Right cardiac atrium (tissue), 5 donors: Measurements from ENCODE around the gene NDUFS7. TPM values are rescaled to one million over a fixed set of nuclear protein-coding genes. Genes with fewer than 3 reads are reported as not detected.
A peak's percentile ranks its signal among the peaks of the same experiment; 100 is the strongest.

Experiments used
- ATAC-seq, 2 donors: fragments of 200-7000 bp; cut with Tn5 transposase; one replicate each; pipeline versions ENCODE4 v1.8.0 to v1.9.1; 2020; ENCODE audit warnings: moderate library complexity in 2 of 2, mild to moderate bottlenecking in 1 of 2
- DNase-seq, 3 donors: peaks; one replicate each; pipeline ENCODE4 v3.0.0-alpha.2; 2020
- H3K27ac ChIP-seq: one replicate; pipeline ENCODE4 v1.5.1; 2013; ENCODE audit warnings: mild to moderate bottlenecking, low read length, control low read depth, moderate library complexity
- H3K27me3 ChIP-seq: one replicate; pipeline ENCODE4 v1.6.1; 2013; ENCODE audit not compliant: control insufficient read depth, insufficient read depth
- H3K4me1 ChIP-seq: one replicate; pipeline ENCODE4 v1.6.1; 2013; ENCODE audit warnings: low read length; ENCODE audit not compliant: control insufficient read depth, insufficient read depth
- H3K4me3 ChIP-seq: one replicate; pipeline ENCODE4 v1.5.1; 2013; ENCODE audit warnings: low read length, control low read depth
- H3K9me3 ChIP-seq: one replicate; pipeline ENCODE4 v1.6.1; 2013; ENCODE audit warnings: low read length; ENCODE audit not compliant: control insufficient read depth
- WGBS: extraction: QIAGEN DNeasy Blood & Tissue Kit; methylation state at CpG from one replicate; pipeline ENCODE4 v1.1.7; 2013; 5-methylcytosine and 5-hydroxymethylcytosine counted together
- intact Hi-C, 4 donors: fragments of 100-400 bp; cut with DNase I; formaldehyde crosslinking; loops; one replicate each; pipeline versions ENCODE4 v1.11.0 to v1.14.0; 2022 to 2023
- polyA plus RNA-seq: library from polyadenylated mRNA; stranded (reverse); fragments of 200-250 nt; gene quantifications from one replicate; pipeline ENCODE4 v1.2.3, GENCODE V29; 2013
- total RNA-seq, 4 donors: library from RNA; stranded (reverse); fragmentation: NEBNext Ultra II Directional; extraction: Animal tissue kit (Norgen Biotek cat#: 25700); gene quantifications; one replicate each; pipeline ENCODE4 v1.2.1, GENCODE V29; 2021
- donor health status: healthy with polysubstance abuse.
- donor health status: DM: no; HTN: yes; CAD: no.
- donor health status: DM: no; HTN: no; CAD: no.
- donor health status: DM: no; HTN: yes; CAD: no; lungs with severe emphysema.
- donor health status: DM: yes; HTN: yes; CAD: no.

The NDUFS7 gene
- total and polyA plus RNA-seq, 5 donors, result 209 to 437 (median 281) TPM

DNA sequence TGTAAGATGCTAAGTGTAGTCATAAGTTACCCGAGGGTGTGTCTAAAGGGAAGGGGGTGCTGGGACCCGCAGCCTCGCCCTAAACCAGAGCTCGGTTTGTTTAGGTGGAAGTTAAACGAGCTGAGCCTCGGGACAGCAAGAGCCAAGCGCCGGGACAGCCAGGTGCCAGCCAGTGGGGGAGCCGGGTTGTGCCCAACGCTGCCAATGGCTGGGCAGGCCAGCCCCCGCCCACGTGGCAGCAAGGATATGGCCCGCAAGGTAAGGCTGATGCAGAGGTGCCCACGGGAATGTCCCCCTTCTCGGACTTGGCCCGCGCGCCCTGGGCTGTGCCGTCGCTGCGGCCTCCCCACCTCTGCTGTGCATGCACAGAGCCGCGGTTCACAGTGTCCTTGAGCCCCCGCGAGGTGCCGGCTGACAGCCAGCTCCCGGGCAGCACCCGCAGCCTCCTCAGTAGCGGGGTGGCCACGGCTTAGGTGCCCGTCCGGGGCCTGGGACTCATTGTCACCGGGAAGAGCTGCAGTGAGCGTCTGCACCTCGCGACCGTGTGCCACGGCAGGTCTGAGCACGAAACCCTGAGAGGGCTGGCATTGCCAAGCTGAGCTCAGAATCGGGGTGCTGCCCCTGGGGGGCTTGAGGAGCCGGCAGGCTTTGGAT is 45.2 kb downstream of the NDUFS7 start:
- no peak overlapping the region for H3K27ac ChIP-seq
- no peak overlapping the region for H3K4me3 ChIP-seq
- intact Hi-C loops, result no loop called here
- DNase-seq (peak in 2 of 3 donors; percentile 59 to 63), ATAC-seq (peak in 1 of 2 donors; percentile 4)
- 85% methylated on average over 41 of the region's 41 CpGs for WGBS
- H3K27me3 ChIP-seq, result no peaks in the 10 kb centered on the region
- no peaks in the 10 kb centered on the region for H3K4me1 ChIP-seq
- no peaks in the 10 kb centered on the region for H3K9me3 ChIP-seq

DNA sequence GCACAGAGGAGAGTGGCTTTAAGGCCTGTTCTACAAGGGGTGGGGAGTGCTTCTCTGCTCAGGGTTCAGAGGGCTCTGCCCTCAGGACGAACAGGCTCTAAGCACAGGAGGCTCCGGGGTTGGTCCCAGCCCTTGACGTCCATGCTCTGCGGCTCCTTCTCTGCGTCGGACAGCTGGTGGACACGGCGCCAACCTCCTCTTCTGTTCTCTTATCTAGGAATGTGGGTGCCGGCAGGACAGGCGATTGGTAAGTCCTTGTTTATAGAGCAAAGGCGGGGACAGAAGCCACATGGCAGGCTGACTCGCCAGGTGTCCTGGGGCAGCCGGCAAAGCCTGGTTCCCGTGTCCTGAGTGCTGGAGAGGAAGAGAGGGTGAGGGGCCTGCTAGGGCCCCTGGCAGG is 46.0 kb downstream of the NDUFS7 start:
- intact Hi-C loops, result no loop called here
- no peak overlapping the region for H3K4me3 ChIP-seq
- no peaks in the 10 kb centered on the region for H3K9me3 ChIP-seq
- H3K27ac ChIP-seq, result no peak overlapping the region
- ATAC-seq (peak; percentile 41 to 46), DNase-seq (peak in 2 of 3 donors; percentile 76 to 79)
- H3K4me1 ChIP-seq, result no peaks in the 10 kb centered on the region
- H3K27me3 ChIP-seq, result no peaks in the 10 kb centered on the region
- 47% methylated on average over 14 of the region's 14 CpGs for WGBS

DNA sequence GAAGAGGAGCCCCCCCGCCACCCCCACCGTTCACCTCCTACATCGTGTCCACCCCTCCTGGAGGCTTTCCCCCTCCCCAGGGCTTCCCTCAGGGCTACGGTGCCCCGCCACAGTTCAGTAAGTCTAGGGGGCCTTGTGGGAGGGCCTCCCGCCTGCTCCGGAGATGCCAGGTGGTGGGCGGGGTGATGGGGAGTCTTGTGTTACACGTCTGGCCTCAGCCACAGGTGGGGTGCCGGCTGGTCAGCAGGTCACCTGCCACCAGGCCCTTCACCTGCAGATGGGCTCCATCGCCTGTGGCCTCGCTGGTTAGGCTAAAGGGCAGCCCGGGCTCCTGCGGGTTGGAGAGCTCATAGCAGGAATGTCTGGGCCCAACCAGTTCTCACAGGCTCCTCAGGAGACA is 46.5 kb downstream of the NDUFS7 start:
- intact Hi-C loops, result no loop called here

DNA sequence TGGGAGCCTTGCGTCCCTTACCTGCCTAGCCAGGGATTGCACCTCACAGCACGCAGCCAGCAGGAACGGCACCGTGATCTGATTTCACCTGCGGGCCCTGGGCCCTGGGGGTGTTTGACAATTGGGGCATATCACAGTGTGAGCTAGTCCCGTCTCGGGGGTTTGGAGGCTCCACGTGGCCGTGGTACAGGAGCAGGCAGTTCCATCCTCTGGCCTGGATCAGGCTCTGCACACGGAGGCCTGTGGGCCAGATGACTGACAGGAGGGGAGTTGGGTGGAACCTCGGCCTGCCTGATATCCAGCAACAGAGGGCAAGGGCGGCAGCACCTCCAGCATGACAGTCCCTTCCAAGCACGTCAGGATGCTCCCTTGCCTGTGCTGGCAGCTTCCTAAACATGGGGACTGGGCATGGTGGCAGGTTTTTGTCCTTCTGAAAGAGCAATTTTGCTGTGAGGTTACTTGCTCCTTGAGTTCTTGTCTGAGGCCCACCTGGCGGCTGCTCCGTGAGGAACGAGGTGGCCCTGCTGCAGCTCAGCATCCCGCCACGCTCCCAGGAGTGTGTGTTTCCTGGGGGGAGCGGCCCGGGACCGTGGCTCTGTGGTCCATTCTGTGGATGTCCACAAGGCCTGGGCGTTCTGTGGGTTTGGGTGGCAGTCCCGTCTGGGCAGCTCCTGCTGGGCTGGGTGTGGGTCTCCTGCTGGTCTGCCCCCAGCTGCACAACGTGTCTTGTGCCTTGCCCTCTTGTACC is 48.2 kb downstream of the NDUFS7 start:
- WGBS, result 90% methylated on average over 24 of the region's 24 CpGs
- Histone ChIP-seq H3K9me3 (no peaks in the 10 kb centered on the region), H3K27me3 (no peaks in the 10 kb centered on the region), H3K4me1 (no peaks in the 10 kb centered on the region), H3K27ac (no peak overlapping the region), H3K4me3 (no peak overlapping the region)
- no peak for ATAC-seq
- DNase-seq, result peak in 1 of 3 donors; percentile 57
- intact Hi-C loops, result no loop called here

More for the DNA sequence above, 46.5 kb downstream of the NDUFS7 start:
- peak in 1 of 3 donors; percentile 42 for DNase-seq
- WGBS, result 83% methylated on average over 14 of the region's 14 CpGs
- Histone ChIP-seq H3K27ac (no peak overlapping the region), H3K9me3 (no peaks in the 10 kb centered on the region), H3K27me3 (no peaks in the 10 kb centered on the region), H3K4me1 (no peaks in the 10 kb centered on the region), H3K4me3 (no peak overlapping the region)
- ATAC-seq, result no peak

DNA sequence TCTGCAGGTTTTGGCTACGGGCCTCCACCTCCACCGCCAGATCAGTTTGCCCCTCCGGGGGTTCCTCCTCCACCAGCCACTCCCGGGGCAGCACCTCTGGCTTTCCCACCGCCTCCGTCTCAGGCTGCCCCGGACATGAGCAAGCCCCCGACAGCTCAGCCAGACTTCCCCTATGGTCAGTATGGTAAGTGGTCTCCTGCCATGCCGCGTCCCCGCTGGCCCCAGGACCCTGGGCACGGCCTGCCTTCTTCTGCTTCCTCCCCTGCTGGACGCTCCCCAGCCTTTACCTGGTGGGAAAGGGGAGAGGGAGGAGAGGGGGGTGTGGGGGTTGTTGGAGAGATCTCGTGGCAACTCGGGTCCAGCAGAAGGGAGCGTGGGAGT is 48.8 kb downstream of the NDUFS7 start:
- H3K27me3 ChIP-seq, result no peaks in the 10 kb centered on the region
- H3K9me3 ChIP-seq, result no peaks in the 10 kb centered on the region
- DNase-seq (no peak), ATAC-seq (no peak)
- intact Hi-C loops, result no loop called here
- no peaks in the 10 kb centered on the region for H3K4me1 ChIP-seq
- H3K27ac ChIP-seq, result no peak overlapping the region
- H3K4me3 ChIP-seq, result no peak overlapping the region
- WGBS, result 92% methylated on average over 16 of the region's 16 CpGs

DNA sequence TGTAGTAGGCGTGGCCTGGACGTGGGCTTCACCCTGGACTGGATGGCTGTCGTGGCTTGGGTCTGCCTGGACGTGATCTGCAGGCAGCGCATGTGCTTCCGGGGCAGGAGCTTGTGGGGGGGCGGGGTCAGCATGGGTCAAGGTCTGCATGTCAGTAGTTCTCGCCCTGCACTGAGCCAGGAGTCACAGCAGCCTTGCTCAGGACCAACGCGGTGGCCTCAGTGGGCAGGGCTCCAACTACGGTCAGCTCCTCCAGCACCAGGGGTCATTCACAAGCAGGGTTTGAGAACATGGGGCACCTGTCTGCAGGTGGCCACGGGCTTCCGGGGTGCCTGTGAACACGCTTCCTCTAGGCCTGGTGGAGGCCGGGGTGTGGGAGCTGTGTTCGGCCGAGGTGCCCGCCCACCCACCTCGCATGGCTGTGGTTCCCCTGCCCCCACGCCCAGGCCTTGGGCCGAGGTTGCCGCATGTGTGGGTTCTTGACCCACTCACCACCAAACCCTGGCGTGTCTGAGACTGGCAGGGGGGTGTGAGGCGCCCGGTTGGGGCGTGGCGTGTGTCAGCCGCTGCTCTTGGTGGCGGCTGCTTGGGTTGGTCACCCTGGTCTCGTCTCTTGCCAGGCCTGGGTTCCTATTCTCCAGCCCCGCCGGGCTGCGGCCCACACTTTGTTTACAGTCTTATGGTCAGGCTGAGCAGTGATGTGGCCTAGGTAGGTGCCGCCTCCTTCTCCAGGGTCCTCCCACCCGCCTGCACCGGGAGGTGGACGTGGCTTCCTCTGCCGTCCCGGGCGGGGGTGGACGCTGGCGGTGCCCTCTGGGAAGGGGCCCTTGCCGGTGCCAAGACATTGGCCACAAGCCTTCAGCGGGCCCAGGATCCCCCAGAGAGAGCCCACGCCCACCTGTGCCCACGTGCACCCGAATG is 49.7 kb downstream of the NDUFS7 start:
- ATAC-seq, result no peak

DNA sequence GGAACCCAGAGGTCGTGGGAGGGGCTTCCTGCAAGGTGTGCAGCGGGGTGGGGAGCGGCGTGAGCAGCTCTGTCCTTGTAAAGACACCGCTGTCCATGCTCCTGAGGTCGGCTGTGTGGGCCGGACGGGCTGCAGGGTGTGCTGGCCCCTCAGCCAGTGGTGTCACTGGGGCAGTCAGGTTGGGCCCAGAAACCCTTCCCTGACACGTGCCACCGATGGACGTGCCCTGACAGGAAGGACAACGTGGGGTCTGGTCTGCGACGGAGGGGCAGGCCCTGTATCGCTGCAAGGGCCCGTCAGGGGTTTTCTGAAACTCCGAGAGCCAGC is 50.3 kb downstream of the NDUFS7 start:
- intact Hi-C loops, result no loop called here
- Histone ChIP-seq H3K4me1 (no peaks in the 10 kb centered on the region), H3K9me3 (no peaks in the 10 kb centered on the region), H3K27ac (no peak overlapping the region), H3K27me3 (no peaks in the 10 kb centered on the region), H3K4me3 (no peak overlapping the region)
- ATAC-seq, result no peak
- 93% methylated on average over 17 of the region's 17 CpGs for WGBS
- DNase-seq, result no peak

More for the DNA sequence above, 49.7 kb downstream of the NDUFS7 start:
- Histone ChIP-seq H3K27me3 (no peaks in the 10 kb centered on the region), H3K9me3 (no peaks in the 10 kb centered on the region), H3K4me1 (no peaks in the 10 kb centered on the region), H3K4me3 (no peak overlapping the region), H3K27ac (no peak overlapping the region)
- DNase-seq, result peak in 2 of 3 donors; percentile 61 to 63
- intact Hi-C loops, result no loop called here
- 87% methylated on average over 47 of the region's 47 CpGs for WGBS

DNA sequence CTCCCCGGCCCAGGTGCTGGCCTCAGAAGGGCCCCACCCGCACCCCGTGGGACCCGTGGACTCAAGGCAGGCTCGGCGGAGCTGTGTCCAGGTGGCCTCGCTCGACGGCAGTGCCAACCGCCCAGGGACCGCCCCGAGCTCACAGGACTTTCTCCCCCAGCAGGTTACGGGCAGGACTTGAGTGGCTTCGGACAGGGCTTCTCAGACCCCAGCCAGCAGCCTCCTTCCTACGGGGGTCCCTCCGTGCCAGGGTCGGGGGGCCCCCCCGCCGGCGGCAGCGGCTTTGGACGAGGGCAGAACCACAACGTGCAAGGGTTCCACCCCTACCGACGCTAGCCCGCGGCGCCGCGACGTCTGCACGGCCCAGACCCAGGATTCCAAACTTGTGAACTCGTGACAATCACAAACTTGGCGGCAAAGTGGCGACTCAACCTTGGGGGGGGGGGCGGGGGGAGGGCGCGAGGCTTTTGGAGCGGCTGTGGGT is 50.9 kb downstream of the NDUFS7 start:
- intact Hi-C loops, result no loop called here
- Histone ChIP-seq H3K27ac (no peak overlapping the region), H3K9me3 (no peaks in the 10 kb centered on the region), H3K4me1 (no peaks in the 10 kb centered on the region), H3K27me3 (no peaks in the 10 kb centered on the region), H3K4me3 (no peak overlapping the region)
- DNase-seq (peak in 2 of 3 donors; percentile 51 to 69), ATAC-seq (no peak)
- 86% methylated on average over 39 of the region's 39 CpGs for WGBS

DNA sequence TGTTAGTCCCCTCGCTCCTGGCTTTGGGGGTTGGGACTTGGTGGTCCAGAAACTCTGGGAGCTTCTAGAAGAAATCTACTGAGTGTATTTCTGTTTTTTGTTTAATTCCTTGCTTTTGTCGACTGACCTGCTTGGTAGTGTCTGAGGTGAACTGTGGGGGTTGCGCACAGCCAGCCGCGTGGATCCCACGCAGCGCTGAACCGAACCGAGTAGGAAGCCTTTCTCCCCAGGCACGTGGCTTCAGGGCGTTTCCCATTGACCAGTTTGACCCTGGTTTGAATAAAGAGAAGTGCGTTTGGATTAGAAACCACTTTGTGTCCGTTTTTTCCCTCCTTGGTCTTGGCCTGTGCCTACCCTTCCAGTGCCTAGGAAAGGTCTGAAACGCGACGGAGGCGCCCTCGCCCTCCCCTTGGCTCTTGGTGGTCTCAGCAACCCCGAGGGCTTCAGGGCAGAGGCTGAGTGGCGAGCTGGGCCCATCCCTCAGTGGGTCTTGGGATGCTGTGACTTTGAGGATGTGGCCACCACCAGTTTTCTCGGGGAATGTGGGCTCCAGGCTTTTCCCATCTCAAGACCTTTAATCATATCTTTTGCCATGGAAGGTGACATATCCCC is 51.8 kb downstream of the NDUFS7 start:
- H3K27me3 ChIP-seq, result no peaks in the 10 kb centered on the region
- H3K9me3 ChIP-seq, result no peaks in the 10 kb centered on the region
- ATAC-seq, result no peak
- WGBS, result 83% methylated on average over 21 of the region's 21 CpGs
- H3K4me1 ChIP-seq, result no peaks in the 10 kb centered on the region
- intact Hi-C loops, result no loop called here
- H3K27ac ChIP-seq, result no peak overlapping the region
- peak in 1 of 3 donors; percentile 42 for DNase-seq
- no peak overlapping the region for H3K4me3 ChIP-seq

DNA sequence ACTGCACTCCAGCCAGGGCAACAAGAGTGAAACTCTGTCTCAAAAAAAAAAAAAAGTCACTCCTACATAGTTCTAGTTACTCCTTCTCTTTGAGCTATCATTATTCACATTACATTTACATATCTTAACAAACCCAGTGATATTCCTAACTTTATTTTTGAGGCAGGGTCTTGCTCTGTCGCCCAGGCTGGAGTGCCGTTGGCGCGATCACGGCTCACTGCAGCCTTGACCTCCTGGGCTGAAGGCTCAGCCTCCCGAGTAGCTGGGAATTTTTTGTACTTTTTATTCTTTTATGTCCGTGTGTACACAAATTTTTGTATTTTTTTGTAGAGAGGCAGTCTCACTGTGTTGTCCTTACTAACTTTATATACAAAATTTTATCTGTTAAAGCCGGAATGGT is 53.9 kb downstream of the NDUFS7 start:
- Histone ChIP-seq H3K4me1 (no peaks in the 10 kb centered on the region), H3K27ac (no peak overlapping the region), H3K9me3 (no peaks in the 10 kb centered on the region), H3K27me3 (no peaks in the 10 kb centered on the region), H3K4me3 (no peak overlapping the region)
- DNase-seq (no peak), ATAC-seq (no peak)
- WGBS, result 53% methylated on average over 8 of the region's 8 CpGs
- intact Hi-C loops, result no loop called here
